RPMI7951 (cell line): ENCODE measurements around the gene SH3TC1. TPM values are rescaled to one million over a fixed set of nuclear protein-coding genes. Genes with fewer than 3 reads are reported as not detected.

Experiments
- DNase-seq: peaks from one replicate; pipeline ENCODE4 v3.0.0-alpha.2; 2012; ENCODE audit warnings: low read depth
- total RNA-seq: library from RNA; depleted of rRNA; stranded (reverse); fragments of >200 nt; shearing (Covaris generic); gene quantifications from 2 replicates; pipeline ENCODE4 v1.2.3, GENCODE V29; 2014

SH3TC1 gene
- total RNA-seq, 1 experiment from 2014 or later: 6.6 TPM

GRCh38 chr4:8180310-8181093 is 18.6 kb upstream of the SH3TC1 start:
- no peak for DNase-seq

- DNase-seq: no peak
Measured at GRCh38 chr4:8181119-8181518, 18.0 kb upstream of the SH3TC1 start.

- DNase-seq: no peak
Measured at GRCh38 chr4:8181844-8182243, 17.2 kb upstream of the SH3TC1 start.

- DNase-seq: no peak
Measured at GRCh38 chr4:8182294-8182693, 16.8 kb upstream of the SH3TC1 start.

GRCh38 chr4:8182858-8183725 is 16.0 kb upstream of the SH3TC1 start:
- peak; percentile 83 for DNase-seq

- no peak for DNase-seq
Measured at GRCh38 chr4:8184061-8184460, 15.0 kb upstream of the SH3TC1 start.

- DNase-seq: peak; percentile 84
Measured at GRCh38 chr4:8185295-8185694, 13.8 kb upstream of the SH3TC1 start.

GRCh38 chr4:8185930-8186329 is 13.2 kb upstream of the SH3TC1 start:
- peak; percentile 37 for DNase-seq

- peak; percentile 61 for DNase-seq
Measured at GRCh38 chr4:8188085-8188484, 11.0 kb upstream of the SH3TC1 start.

- DNase-seq: no peak
Measured at GRCh38 chr4:8188743-8189550, 10.1 kb upstream of the SH3TC1 start.

GRCh38 chr4:8189551-8190466 is 9.3 kb upstream of the SH3TC1 start:
- DNase-seq: no peak

- DNase-seq: peak; percentile 96
Measured at GRCh38 chr4:8191136-8191747, 7.8 kb upstream of the SH3TC1 start.

GRCh38 chr4:8192748-8193738 is 6.0 kb upstream of the SH3TC1 start:
- peak; percentile 55 for DNase-seq

GRCh38 chr4:8194306-8195242 is 4.5 kb upstream of the SH3TC1 start:
- DNase-seq: no peak

GRCh38 chr4:8195431-8195830 is 3.7 kb upstream of the SH3TC1 start:
- no peak for DNase-seq

- DNase-seq: peak; percentile 43
Measured at GRCh38 chr4:8195841-8196458, 3.1 kb upstream of the SH3TC1 start.

- no peak for DNase-seq
Measured at GRCh38 chr4:8197521-8197920, 1.6 kb upstream of the SH3TC1 start.
